ENCODE measurements around the gene NEXMIF.
"Not testable (repeated sequence)": the region's sequence is repeated elsewhere in the genome, so short reads cannot be mapped to it uniquely, and the experiment has no call there.

- TF ChIP-seq CTCF (conservative IDR thresholded peaks at IDR 0.05 in 1 of 2, IDR thresholded peaks at IDR 0.05 in 1 of 2; ENCODE audit: low read depth in 1 of 2, low read length in 2 of 2); EZH2 (IDR thresholded peaks at IDR 0.05; ENCODE audit: low read length, missing control alignments): not testable (repeated sequence)
Measured at GRCh38 chrX:74701343-74701742, 223.9 kb downstream of the NEXMIF start.

Data from fibroblast of lung (primary cell).